ENCODE data around the gene LRRC26. TPM values are rescaled to one million over a fixed set of nuclear protein-coding genes. Genes with fewer than 3 reads are reported as not detected.

Gene LRRC26
- total and polyA plus RNA-seq, 2 of the 13 experiments (the other 11 are each of a cell fraction or from before 2014, with no cell fraction given): not detected

DNA sequence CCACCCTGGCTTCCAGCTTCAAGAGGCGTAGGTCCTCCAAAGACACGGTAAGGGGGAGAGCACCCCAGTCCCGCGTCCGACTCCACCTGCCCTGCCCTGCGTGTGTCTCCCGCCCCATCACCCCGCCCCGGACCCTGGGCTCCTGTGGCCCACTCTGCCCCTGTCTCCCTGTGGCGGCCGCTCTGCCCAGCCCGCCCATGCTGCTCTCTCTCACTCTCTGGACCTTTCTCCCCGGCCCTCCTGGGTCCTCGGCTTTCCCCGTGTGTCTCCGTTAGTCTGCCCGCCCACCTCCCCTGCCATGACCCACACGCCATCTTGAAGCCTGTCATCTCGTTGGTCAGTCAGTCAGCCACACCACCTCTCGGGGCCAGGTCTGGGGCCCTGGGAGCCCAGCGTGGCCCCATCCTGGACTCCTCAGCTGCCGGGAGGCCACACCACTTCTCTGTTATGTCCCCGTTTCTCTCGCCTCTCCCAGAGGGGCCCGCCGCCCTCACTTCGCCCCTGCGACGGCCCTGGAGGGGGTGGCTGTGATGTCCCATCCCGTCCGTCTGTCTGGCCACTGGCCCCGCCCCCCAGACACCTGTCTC lies 4.5 kb downstream of the LRRC26 start:
- CTCF ChIA-PET (ENCODE audit: low intra/inter-chr PET ratio, low total read pairs): no interaction called here
- Histone ChIP-seq H3K36me3 (replicated peaks in 1 of 2; ENCODE audit: control insufficient read depth in 1 of 2, insufficient read depth in 2 of 2, low read length in 2 of 2) (no peaks in the 10 kb centered on the region), H3K4me1 (ENCODE audit: insufficient read depth, low read length) (peaks cover 7% of the 10 kb centered on the region), H3K27ac (ENCODE audit: extremely low read length, insufficient read depth, low read length) (no peak overlapping the region), H3K9me3 (ENCODE audit: low read length) (no peaks in the 10 kb centered on the region), H3K79me2 (ENCODE audit: insufficient read depth, low read length) (no peaks in the 10 kb centered on the region), H4K20me1 (ENCODE audit: insufficient read depth, low read length) (no peaks in the 10 kb centered on the region), H3K9ac (ENCODE audit: insufficient read depth, low read depth, low read length) (no peak overlapping the region), H3K4me3 (replicated peaks in 1 of 3; ENCODE audit: insufficient read depth in 1 of 3, low read depth in 2 of 3, low read length in 3 of 3) (no peak overlapping the region), H3K4me2 (ENCODE audit: low read depth, low read length) (no peak overlapping the region), H2AFZ (ENCODE audit: low read length) (no peak overlapping the region), H3K27me3 (ENCODE audit: control insufficient read depth in 1 of 2, insufficient read depth in 2 of 2, low read length in 2 of 2) (peaks cover 19 to 83% of the 10 kb centered on the region in 2 experiments; a peak in 4 of 5 replicates)
- in situ Hi-C loops (cut with HindIII; ENCODE audit: extremely low pct_ligation_motif_present, low pct_unique_long_range_greater_than_20kb) (no loop called here), intact Hi-C loops (cut with micrococcal nuclease; ENCODE audit: unreplicated experiment) (no loop called here)
- BruUV-seq (replicated peaks): no TSS peak
- ATAC-seq (no peak), FAIRE-seq (no peak), DNase-seq (ENCODE audit: low spot score) (no peak)
- POLR2A ChIA-PET: no interaction called here
- TF ChIP-seq BCL6 (CRISPR knock-in tag; IDR thresholded peaks at IDR 0.05) (no peak), SCMH1 (CRISPR knock-in tag; IDR thresholded peaks at IDR 0.05; ENCODE audit: borderline replicate concordance) (no peak), NFIC (IDR thresholded peaks at IDR 0.05; ENCODE audit: low read length) (no peak)
- WGBS (ENCODE audit: low lambda C conversion rate): 44% methylated on average over 26 of the region's 32 CpGs

DNA sequence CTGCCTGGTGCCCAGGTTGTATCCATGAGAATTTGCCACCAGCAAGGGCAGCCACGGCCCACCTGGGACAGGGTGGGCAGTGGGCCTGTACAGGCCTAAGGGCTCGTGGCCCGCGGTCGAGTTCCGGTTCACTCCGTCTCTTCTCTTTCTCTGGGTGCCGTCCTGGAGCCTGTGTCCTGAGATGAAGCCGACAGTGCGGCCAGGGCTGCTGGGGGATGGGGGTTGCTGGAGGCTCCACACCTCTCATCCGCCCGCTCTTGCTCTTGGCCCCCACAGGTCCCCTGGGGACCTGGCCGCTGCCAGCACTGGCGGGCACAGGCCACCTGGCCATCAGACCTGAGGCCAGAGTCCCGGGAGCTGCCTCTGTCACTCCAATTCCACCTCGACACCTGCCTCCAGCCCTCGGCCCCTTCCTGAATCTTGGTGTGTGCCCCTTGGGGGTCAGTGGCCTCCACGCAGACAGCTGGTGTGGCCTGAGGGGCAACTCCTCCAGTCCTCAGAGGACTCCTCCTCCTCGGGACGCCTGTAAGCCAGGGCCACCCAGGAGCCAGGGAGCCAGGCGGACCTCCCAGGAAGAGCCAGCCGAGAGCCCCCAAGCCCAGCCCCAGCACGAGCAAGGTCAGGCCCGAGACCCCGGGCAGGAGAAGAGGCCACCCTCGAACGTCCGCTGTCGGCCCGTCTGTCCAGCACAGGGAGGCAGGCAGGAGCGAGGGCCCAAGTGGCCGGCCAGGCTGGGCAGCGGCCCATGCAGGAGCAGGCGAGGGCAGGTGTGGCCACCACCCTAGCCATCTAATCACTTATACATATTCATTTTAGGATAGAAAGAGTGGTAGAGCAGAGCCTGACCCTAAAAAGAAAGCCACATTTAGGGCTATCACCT lies 5.2 kb downstream of the LRRC26 start:
- H3K27me3 ChIP-seq (ENCODE audit: control insufficient read depth in 1 of 2, insufficient read depth in 2 of 2, low read length in 2 of 2): peaks cover 21 to 83% of the 10 kb centered on the region in 2 experiments; a peak in 4 of 5 replicates
- TF ChIP-seq CBX5 (CRISPR knock-in tag; IDR thresholded peaks at IDR 0.05; ENCODE audit: borderline replicate concordance) (no peak), PCBP2 (optimal IDR thresholded peaks at IDR 0.05; ENCODE audit: low read depth, low read length, poor library complexity, severe bottlenecking) (no peak), JUNB (CRISPR knock-in tag; IDR thresholded peaks at IDR 0.05; ENCODE audit: borderline replicate concordance) (no peak), MTF1 (CRISPR knock-in tag; IDR thresholded peaks at IDR 0.05) (no peak), XRCC5 (optimal IDR thresholded peaks at IDR 0.05; ENCODE audit: low read length) (no peak), FOXM1 (CRISPR knock-in tag; IDR thresholded peaks at IDR 0.05) (no peak), ZNF746 (CRISPR knock-in tag; IDR thresholded peaks at IDR 0.05) (no peak), MEF2D (CRISPR knock-in tag; IDR thresholded peaks at IDR 0.05) (no peak), ARNT (IDR thresholded peaks at IDR 0.05) (no peak)
- TF ChIP-seq, protein P1, sequence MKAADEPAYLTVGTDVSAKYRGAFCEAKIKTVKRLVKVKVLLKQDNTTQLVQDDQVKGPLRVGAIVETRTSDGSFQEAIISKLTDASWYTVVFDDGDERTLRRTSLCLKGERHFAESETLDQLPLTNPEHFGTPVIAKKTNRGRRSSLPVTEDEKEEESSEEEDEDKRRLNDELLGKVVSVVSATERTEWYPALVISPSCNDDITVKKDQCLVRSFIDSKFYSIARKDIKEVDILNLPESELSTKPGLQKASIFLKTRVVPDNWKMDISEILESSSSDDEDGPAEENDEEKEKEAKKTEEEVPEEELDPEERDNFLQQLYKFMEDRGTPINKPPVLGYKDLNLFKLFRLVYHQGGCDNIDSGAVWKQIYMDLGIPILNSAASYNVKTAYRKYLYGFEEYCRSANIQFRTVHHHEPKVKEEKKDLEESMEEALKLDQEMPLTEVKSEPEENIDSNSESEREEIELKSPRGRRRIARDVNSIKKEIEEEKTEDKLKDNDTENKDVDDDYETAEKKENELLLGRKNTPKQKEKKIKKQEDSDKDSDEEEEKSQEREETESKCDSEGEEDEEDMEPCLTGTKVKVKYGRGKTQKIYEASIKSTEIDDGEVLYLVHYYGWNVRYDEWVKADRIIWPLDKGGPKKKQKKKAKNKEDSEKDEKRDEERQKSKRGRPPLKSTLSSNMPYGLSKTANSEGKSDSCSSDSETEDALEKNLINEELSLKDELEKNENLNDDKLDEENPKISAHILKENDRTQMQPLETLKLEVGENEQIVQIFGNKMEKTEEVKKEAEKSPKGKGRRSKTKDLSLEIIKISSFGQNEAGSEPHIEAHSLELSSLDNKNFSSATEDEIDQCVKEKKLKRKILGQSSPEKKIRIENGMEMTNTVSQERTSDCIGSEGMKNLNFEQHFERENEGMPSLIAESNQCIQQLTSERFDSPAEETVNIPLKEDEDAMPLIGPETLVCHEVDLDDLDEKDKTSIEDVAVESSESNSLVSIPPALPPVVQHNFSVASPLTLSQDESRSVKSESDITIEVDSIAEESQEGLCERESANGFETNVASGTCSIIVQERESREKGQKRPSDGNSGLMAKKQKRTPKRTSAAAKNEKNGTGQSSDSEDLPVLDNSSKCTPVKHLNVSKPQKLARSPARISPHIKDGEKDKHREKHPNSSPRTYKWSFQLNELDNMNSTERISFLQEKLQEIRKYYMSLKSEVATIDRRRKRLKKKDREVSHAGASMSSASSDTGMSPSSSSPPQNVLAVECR (CRISPR knock-in tag; IDR thresholded peaks at IDR 0.05; ENCODE audit: borderline replicate concordance): no peak
- H3K4me2 ChIP-seq (ENCODE audit: low read depth, low read length): no peak overlapping the region
- ChIA-PET CTCF (ENCODE audit: low intra/inter-chr PET ratio, low total read pairs) (no interaction called here), POLR2A (no interaction called here)
- H3K9me3 ChIP-seq (ENCODE audit: low read length): no peaks in the 10 kb centered on the region
- no peaks in the 10 kb centered on the region for H3K36me3 ChIP-seq (replicated peaks in 1 of 2; ENCODE audit: control insufficient read depth in 1 of 2, insufficient read depth in 2 of 2, low read length in 2 of 2)
- DNase-seq (ENCODE audit: low spot score) (no peak), ATAC-seq (no peak), FAIRE-seq (no peak)
- no peak overlapping the region for H3K27ac ChIP-seq (ENCODE audit: extremely low read length, insufficient read depth, low read length)
- H2AFZ ChIP-seq (ENCODE audit: low read length): no peak overlapping the region
- no peaks in the 10 kb centered on the region for H3K79me2 ChIP-seq (ENCODE audit: insufficient read depth, low read length)
- no peak overlapping the region for H3K9ac ChIP-seq (ENCODE audit: insufficient read depth, low read depth, low read length)
- 47% methylated on average over 31 of the region's 34 CpGs for WGBS (ENCODE audit: low lambda C conversion rate)
- no TSS peak for BruUV-seq (replicated peaks)
- intact Hi-C loops (cut with micrococcal nuclease; ENCODE audit: unreplicated experiment) (no loop called here), in situ Hi-C loops (cut with HindIII; ENCODE audit: extremely low pct_ligation_motif_present, low pct_unique_long_range_greater_than_20kb) (no loop called here)
- no peaks in the 10 kb centered on the region; the same call in 1 of the 2 replicates for H3K4me1 ChIP-seq (ENCODE audit: insufficient read depth, low read length)
- H3K4me3 ChIP-seq (replicated peaks in 1 of 3; ENCODE audit: insufficient read depth in 1 of 3, low read depth in 2 of 3, low read length in 3 of 3): no peak overlapping the region
- no peaks in the 10 kb centered on the region for H4K20me1 ChIP-seq (ENCODE audit: insufficient read depth, low read length)

Data from HepG2 (cell line).